HCT116 (cell line): ENCODE data around the gene RPL12. TPM values are rescaled to one million over a fixed set of nuclear protein-coding genes. Genes with fewer than 3 reads are reported as not detected.

ENCODE experiments used
- ATAC-seq: fragments of 200-7000 bp; cut with Tn5 transposase; 2 replicates; pipeline ENCODE4 v1.9.1; 2020; ENCODE audit warnings: mild to moderate bottlenecking, moderate library complexity
- BruUV-seq: library from RNA; stranded (reverse); fragments of 400-500 nt; replicated peaks from 2 replicates; lab custom pipeline; 2021; lab: Mats Ljungman, UMichigan
- CTCF ChIA-PET: fragments of 300-600 bp; sonication (Branson Sonifier 250); formaldehyde crosslinking; loops from one replicate; lab custom pipeline; 2021; ENCODE audit warnings: antibody characterized with exemption; lab: Charles Lee
- POLR2A ChIA-PET: fragments of 300-600, 350-600 bp; sonication (Branson Sonifier 250); formaldehyde crosslinking; loops from one replicate; lab custom pipeline; 2021; ENCODE audit warnings: antibody characterized with exemption; lab: Charles Lee
- RAD21 ChIA-PET, 2 experiments: fragments of 300-600 bp; sonication (Branson Sonifier 250); formaldehyde crosslinking; loops; one replicate each; lab custom pipeline; 2023; ENCODE audit warnings: low total read pairs in 2 of 2; ENCODE audit not compliant: uncharacterized antibody in 2 of 2, unreplicated experiment in 2 of 2, low non-redundant PET in 1 of 2; lab: Charles Lee
- DNase-seq: peaks from one replicate; pipeline ENCODE4 v3.0.0-alpha.2; 2010; ENCODE audit warnings: low read depth, low spot score
- H2AFZ ChIP-seq: fragments of 200-600 bp; shearing (Covaris generic), sonication (generic); 2 replicates; pipeline ENCODE4 v1.6.1; 2017; ENCODE audit warnings: low read depth, mixed run types, mixed read lengths, antibody characterized with exemption, low read length; ENCODE audit not compliant: poor library complexity, severe bottlenecking
- H3K27ac ChIP-seq: 2 replicates; pipeline ENCODE4 v1.5.1; 2012; ENCODE audit warnings: low read depth, low read length
- H3K27me3 ChIP-seq: fragments of 200-600 bp; sonication (generic); 2 replicates; pipeline ENCODE4 v1.6.1; 2016; ENCODE audit warnings: mixed run types, low read length, mixed read lengths; ENCODE audit not compliant: insufficient read depth
- H3K36me3 ChIP-seq, 2 experiments: fragments of 200-500 bp in 1 of 2; fragments of 200-600 bp in 1 of 2; sonication (Bioruptor generic) in 1 of 2; sonication (generic) in 1 of 2; 2 replicates each; pipeline versions ENCODE4 v1.5.1 to v1.6.1; 2014 to 2016; ENCODE audit warnings: low read length in 2 of 2, inconsistent platforms in 1 of 2, mixed read lengths in 1 of 2, mixed run types in 1 of 2; ENCODE audit not compliant: insufficient read depth in 2 of 2, control insufficient read depth in 1 of 2
- H3K4me1 ChIP-seq, 2 experiments: fragments of 200-600 bp in 1 of 2; sonication (generic) in 1 of 2; 2 replicates each; pipeline versions ENCODE4 v1.5.1 to v1.6.1; 2012 to 2017; ENCODE audit warnings: low read length in 2 of 2, inconsistent platforms in 1 of 2, mild to moderate bottlenecking in 1 of 2, mixed read lengths in 1 of 2, mixed run types in 1 of 2, moderate library complexity in 1 of 2; ENCODE audit not compliant: insufficient read depth in 2 of 2, control insufficient read depth in 1 of 2
- H3K4me2 ChIP-seq: fragments of 200-600 bp; sonication (generic); 2 replicates; pipeline ENCODE4 v1.6.1; 2017; ENCODE audit warnings: mixed run types, low read length, mixed read lengths
- H3K4me3 ChIP-seq, 2 experiments: fragments of 200-600 bp in 1 of 2; sonication (generic) in 1 of 2; replicated peaks in 1 of 2; 2 replicates each; pipeline ENCODE4 v1.5.1; 2011 to 2016; ENCODE audit warnings: low read length in 2 of 2, control low read depth in 1 of 2, low read depth in 1 of 2, mild to moderate bottlenecking in 1 of 2, mixed read lengths in 1 of 2, mixed run types in 1 of 2
- H3K79me2 ChIP-seq: fragments of 200-600 bp; sonication (generic); 2 replicates; pipeline ENCODE4 v1.6.1; 2017; ENCODE audit warnings: mild to moderate bottlenecking, mixed run types, low read length, moderate library complexity, mixed read lengths; ENCODE audit not compliant: insufficient read depth
- H3K9ac ChIP-seq: fragments of 200-600 bp; sonication (generic); 2 replicates; pipeline ENCODE4 v1.6.1; 2016; ENCODE audit warnings: low read length, mixed read lengths
- H3K9me2 ChIP-seq: fragments of 200-600 bp; sonication (generic), shearing (Covaris generic); 2 replicates; pipeline ENCODE4 v1.6.1; 2017; ENCODE audit warnings: mixed run types, mild to moderate bottlenecking, moderate library complexity; ENCODE audit not compliant: insufficient read depth
- H3K9me3 ChIP-seq, 2 experiments: fragments of 200-500 bp in 1 of 2; fragments of 200-600 bp in 1 of 2; sonication (Bioruptor generic) in 1 of 2; sonication (generic) in 1 of 2; 2 replicates each; pipeline ENCODE4 v1.6.1; 2014 to 2017; ENCODE audit warnings: low read length in 2 of 2, mixed read lengths in 2 of 2, inconsistent platforms in 1 of 2, low read depth in 1 of 2, mild to moderate bottlenecking in 1 of 2, mixed run types in 1 of 2, moderate library complexity in 1 of 2; ENCODE audit not compliant: control insufficient read depth in 1 of 2, insufficient read depth in 1 of 2
- H4K20me1 ChIP-seq: fragments of 200-600 bp; sonication (generic), shearing (Covaris generic); 2 replicates; pipeline ENCODE4 v1.6.1; 2017; ENCODE audit warnings: mixed run types, mild to moderate bottlenecking, moderate library complexity; ENCODE audit not compliant: insufficient read depth
- EZH2 ChIP-seq: fragments of 200-600 bp; sonication (generic); IDR thresholded peaks from 2 replicates; pipeline ENCODE4 v1.6.1; 2017; ENCODE audit warnings: antibody characterized with exemption, mixed run types
- EZH2phosphoT487 ChIP-seq: fragments of 200-600 bp; IDR thresholded peaks from 2 replicates; pipeline ENCODE4 v1.6.1; 2018; ENCODE audit warnings: antibody characterized with exemption, borderline replicate concordance
- FOSL1 ChIP-seq: IDR thresholded peaks from 2 replicates; pipeline ENCODE4 v1.6.1; 2012; ENCODE audit warnings: low read depth
- MAX ChIP-seq: IDR thresholded peaks from 2 replicates; pipeline ENCODE4 v1.6.1; 2012
- POLR2A ChIP-seq: IDR thresholded peaks from 2 replicates; pipeline ENCODE4 v1.7.0; 2011; ENCODE audit warnings: borderline replicate concordance; ENCODE audit not compliant: insufficient read depth, insufficient read length; ENCODE audit errors: extremely low read depth
- RAD21 ChIP-seq: IDR thresholded peaks from 2 replicates; pipeline ENCODE4 v1.6.1; 2012; ENCODE audit warnings: low read depth, mild to moderate bottlenecking
- REST ChIP-seq: IDR thresholded peaks from 2 replicates; pipeline ENCODE4 v1.6.1; 2012; ENCODE audit warnings: low read depth
- SIN3A ChIP-seq: IDR thresholded peaks from 2 replicates; pipeline ENCODE4 v1.6.1; 2012; ENCODE audit warnings: low read depth
- SP1 ChIP-seq: IDR thresholded peaks from 2 replicates; pipeline ENCODE4 v1.6.1; 2012; ENCODE audit warnings: low read depth
- TCF7L2 ChIP-seq: IDR thresholded peaks from 2 replicates; pipeline ENCODE4 v1.7.0; 2011; ENCODE audit warnings: borderline replicate concordance, inconsistent platforms; ENCODE audit not compliant: insufficient read depth, insufficient read length; ENCODE audit errors: extremely low read depth
- ZFX ChIP-seq: fragments of 450-650 bp; IDR thresholded peaks from 2 replicates; pipeline ENCODE4 v1.6.1; 2017
- intact Hi-C: fragments of 100-400 bp; cut with micrococcal nuclease; formaldehyde crosslinking; loops from 2 replicates; pipeline ENCODE4 v1.10.0; 2022
- total RNA-seq: library from RNA; stranded (reverse); gene quantifications from one replicate; pipeline ENCODE4 v1.2.1, GENCODE V29; 2021; ENCODE audit not compliant: unreplicated experiment
- TF ChIP-seq, protein P1 (sequence below): IDR thresholded peaks from 2 replicates; pipeline ENCODE4 v1.6.1; 2012
- TF ChIP-seq, protein P2 (sequence below): IDR thresholded peaks from 2 replicates; pipeline ENCODE4 v1.6.1; 2011; ENCODE audit warnings: mild to moderate bottlenecking, low read length, moderate library complexity; ENCODE audit not compliant: insufficient replicate concordance; ENCODE audit errors: extremely low read depth
- TF ChIP-seq, protein P3 (sequence below), 3 experiments: fragments of 200-600 bp in 1 of 3; sonication (generic) in 1 of 3; IDR thresholded peaks in 2 of 3; conservative IDR thresholded peaks in 1 of 3; 2 replicates each; pipeline ENCODE4 v1.5.1; 2012 to 2017; ENCODE audit warnings: low read depth in 2 of 3, low read length in 2 of 3, antibody characterized with exemption in 1 of 3, borderline replicate concordance in 1 of 3, control low read depth in 1 of 3, mild to moderate bottlenecking in 1 of 3, mixed read lengths in 1 of 3, mixed run types in 1 of 3, moderate library complexity in 1 of 3; ENCODE audit not compliant: insufficient read depth in 1 of 3

The RPL12 gene
- total RNA-seq, 1 experiment from 2014 or later, result 2,679 TPM

- ChIA-PET POLR2A (no interaction called here), CTCF (no interaction called here), RAD21 (interaction anchor here in 1 of 2 experiments (1.2 kb wide), 1 partner anchor 180 kb away, joined by 4 read pairs; no protein-coding TSS in a partner anchor)
- no peak for DNase-seq
- no TSS peak for BruUV-seq
- Histone ChIP-seq H2AFZ (no peak overlapping the region), H3K27me3 (no peaks in the 10 kb centered on the region), H4K20me1 (no peaks in the 10 kb centered on the region), H3K27ac (no peak overlapping the region), H3K79me2 (no peaks in the 10 kb centered on the region), H3K36me3 (peaks cover 2 to 5% of the 10 kb centered on the region in 2 experiments; a peak in 1 of 4 replicates), H3K4me1 (peaks cover 0 to 7% of the 10 kb centered on the region in 2 experiments; a peak in 1 of 4 replicates), H3K4me2 (no peak overlapping the region), H3K9ac (no peak overlapping the region), H3K4me3 (no peak overlapping the region), H3K9me2 (no peaks in the 10 kb centered on the region), H3K9me3 (no peaks in the 10 kb centered on the region)
- no peak for ATAC-seq
- intact Hi-C loops, result no loop called here
- no peak for TF ChIP-seq EZH2phosphoT487
- no peak for TF ChIP-seq ZFX
- TF ChIP-seq SIN3A, result no peak
- no peak for TF ChIP-seq FOSL1
- TF ChIP-seq RAD21, result no peak
- TF ChIP-seq, protein P1, sequence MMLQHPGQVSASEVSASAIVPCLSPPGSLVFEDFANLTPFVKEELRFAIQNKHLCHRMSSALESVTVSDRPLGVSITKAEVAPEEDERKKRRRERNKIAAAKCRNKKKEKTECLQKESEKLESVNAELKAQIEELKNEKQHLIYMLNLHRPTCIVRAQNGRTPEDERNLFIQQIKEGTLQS, result no peak
- TF ChIP-seq, protein P2, sequence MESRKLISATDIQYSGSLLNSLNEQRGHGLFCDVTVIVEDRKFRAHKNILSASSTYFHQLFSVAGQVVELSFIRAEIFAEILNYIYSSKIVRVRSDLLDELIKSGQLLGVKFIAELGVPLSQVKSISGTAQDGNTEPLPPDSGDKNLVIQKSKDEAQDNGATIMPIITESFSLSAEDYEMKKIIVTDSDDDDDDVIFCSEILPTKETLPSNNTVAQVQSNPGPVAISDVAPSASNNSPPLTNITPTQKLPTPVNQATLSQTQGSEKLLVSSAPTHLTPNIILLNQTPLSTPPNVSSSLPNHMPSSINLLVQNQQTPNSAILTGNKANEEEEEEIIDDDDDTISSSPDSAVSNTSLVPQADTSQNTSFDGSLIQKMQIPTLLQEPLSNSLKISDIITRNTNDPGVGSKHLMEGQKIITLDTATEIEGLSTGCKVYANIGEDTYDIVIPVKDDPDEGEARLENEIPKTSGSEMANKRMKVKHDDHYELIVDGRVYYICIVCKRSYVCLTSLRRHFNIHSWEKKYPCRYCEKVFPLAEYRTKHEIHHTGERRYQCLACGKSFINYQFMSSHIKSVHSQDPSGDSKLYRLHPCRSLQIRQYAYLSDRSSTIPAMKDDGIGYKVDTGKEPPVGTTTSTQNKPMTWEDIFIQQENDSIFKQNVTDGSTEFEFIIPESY, result no peak
- TF ChIP-seq REST, result no peak
- no peak for TF ChIP-seq EZH2
- no peak for TF ChIP-seq MAX
- no peak for TF ChIP-seq TCF7L2
- TF ChIP-seq, protein P3, sequence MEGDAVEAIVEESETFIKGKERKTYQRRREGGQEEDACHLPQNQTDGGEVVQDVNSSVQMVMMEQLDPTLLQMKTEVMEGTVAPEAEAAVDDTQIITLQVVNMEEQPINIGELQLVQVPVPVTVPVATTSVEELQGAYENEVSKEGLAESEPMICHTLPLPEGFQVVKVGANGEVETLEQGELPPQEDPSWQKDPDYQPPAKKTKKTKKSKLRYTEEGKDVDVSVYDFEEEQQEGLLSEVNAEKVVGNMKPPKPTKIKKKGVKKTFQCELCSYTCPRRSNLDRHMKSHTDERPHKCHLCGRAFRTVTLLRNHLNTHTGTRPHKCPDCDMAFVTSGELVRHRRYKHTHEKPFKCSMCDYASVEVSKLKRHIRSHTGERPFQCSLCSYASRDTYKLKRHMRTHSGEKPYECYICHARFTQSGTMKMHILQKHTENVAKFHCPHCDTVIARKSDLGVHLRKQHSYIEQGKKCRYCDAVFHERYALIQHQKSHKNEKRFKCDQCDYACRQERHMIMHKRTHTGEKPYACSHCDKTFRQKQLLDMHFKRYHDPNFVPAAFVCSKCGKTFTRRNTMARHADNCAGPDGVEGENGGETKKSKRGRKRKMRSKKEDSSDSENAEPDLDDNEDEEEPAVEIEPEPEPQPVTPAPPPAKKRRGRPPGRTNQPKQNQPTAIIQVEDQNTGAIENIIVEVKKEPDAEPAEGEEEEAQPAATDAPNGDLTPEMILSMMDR (IDR thresholded peaks at IDR 0.05 in 2 of 3, conservative IDR thresholded peaks at IDR 0.05 in 1 of 3; ENCODE audit: borderline replicate concordance in 1 of 3, insufficient read depth in 1 of 3, low read depth in 2 of 3, low read length in 2 of 3), result no peak
- no peak for TF ChIP-seq POLR2A
- TF ChIP-seq SP1, result no peak
These were observed 45.7 kb downstream of the RPL12 start for GRCh38 chr9:127405344-127406125.
